Hepatocyte (in vitro differentiated cells): ENCODE results near the gene SLC2A4. TPM values are rescaled to one million over a fixed set of nuclear protein-coding genes. Genes with fewer than 3 reads are reported as not detected.

Experiments
- DNase-seq: peaks from one replicate; pipeline ENCODE4 v3.0.0-alpha.2; 2016; ENCODE audit warnings: low spot score
- H2AFZ ChIP-seq: fragments of 200-600 bp; sonication (generic); 2 replicates; pipeline ENCODE4 v1.6.0; 2016; ENCODE audit warnings: antibody characterized with exemption, mild to moderate bottlenecking
- H3K27ac ChIP-seq: fragments of 200-600 bp; sonication (generic); 2 replicates; pipeline ENCODE4 v1.5.1; 2016; ENCODE audit warnings: mild to moderate bottlenecking
- H3K27me3 ChIP-seq: fragments of 200-600 bp; sonication (generic); 2 replicates; pipeline ENCODE4 v1.6.1; 2016
- H3K36me3 ChIP-seq: fragments of 200-600 bp; sonication (generic); replicated peaks from 2 replicates; pipeline ENCODE4 v1.5.1; 2016; ENCODE audit warnings: low read depth; ENCODE audit not compliant: insufficient read depth
- H3K4me1 ChIP-seq: fragments of 200-600 bp; sonication (generic); 2 replicates; pipeline ENCODE4 v1.5.1; 2016; ENCODE audit warnings: mild to moderate bottlenecking, moderate library complexity; ENCODE audit not compliant: insufficient read depth
- H3K4me2 ChIP-seq: fragments of 200-600 bp; sonication (generic); 2 replicates; pipeline ENCODE4 v1.6.0; 2016
- H3K4me3 ChIP-seq: fragments of 200-600 bp; sonication (generic); 2 replicates; pipeline ENCODE4 v1.5.1; 2016; ENCODE audit warnings: mild to moderate bottlenecking
- H3K79me2 ChIP-seq: fragments of 200-600 bp; sonication (generic); 2 replicates; pipeline ENCODE4 v1.6.0; 2017; ENCODE audit warnings: mild to moderate bottlenecking
- H3K9me2 ChIP-seq: fragments of 200-600 bp; sonication (generic); replicated peaks from 2 replicates; pipeline ENCODE4 v1.6.0; 2017; ENCODE audit warnings: mild to moderate bottlenecking; ENCODE audit not compliant: insufficient read depth
- H3K9me3 ChIP-seq: fragments of 200-600 bp; sonication (generic); 2 replicates; pipeline ENCODE4 v1.5.1; 2016; ENCODE audit warnings: low read depth, mild to moderate bottlenecking
- H4K20me1 ChIP-seq: fragments of 200-600 bp; sonication (generic); 2 replicates; pipeline ENCODE4 v1.6.0; 2016; ENCODE audit warnings: mild to moderate bottlenecking; ENCODE audit not compliant: insufficient read depth, poor library complexity, severe bottlenecking
- EZH2 ChIP-seq: fragments of 200-600 bp; sonication (generic); IDR thresholded peaks from 2 replicates; pipeline ENCODE4 v1.6.1; 2016; ENCODE audit warnings: antibody characterized with exemption, mild to moderate bottlenecking, borderline replicate concordance
- EZH2phosphoT487 ChIP-seq: fragments of 200-600 bp; sonication (generic); IDR thresholded peaks from one replicate; pipeline ENCODE4 v1.6.1; 2018; ENCODE audit warnings: antibody characterized with exemption, mild to moderate bottlenecking, low read depth, moderate library complexity; ENCODE audit not compliant: unreplicated experiment, severe bottlenecking
- WGBS: methylation state at CpG from one replicate; pipeline ENCODE4 v1.1.6; 2016; ENCODE audit warnings: low lambda C conversion rate; ENCODE audit errors: missing lambda C conversion rate; 5-methylcytosine and 5-hydroxymethylcytosine counted together
- polyA plus RNA-seq: library from polyadenylated mRNA; unstranded; fragments of >200 nt; fragmentation: Nextera tagmentation; extraction: Ambion mirVana; gene quantifications from 2 replicates; pipeline ENCODE4 v1.2.1, GENCODE V29; 2016
- total RNA-seq: library from RNA; depleted of rRNA; stranded (reverse); fragments of >200 nt; gene quantifications from 2 replicates; pipeline ENCODE4 v1.2.3, GENCODE V29; 2014
- TF ChIP-seq, protein P1 (sequence below): fragments of 200-600 bp; sonication (generic); IDR thresholded peaks from 2 replicates; pipeline ENCODE4 v1.5.1; 2016; ENCODE audit warnings: antibody characterized with exemption, mild to moderate bottlenecking; ENCODE audit not compliant: poor library complexity

SLC2A4 gene
- total and polyA plus RNA-seq, 2 experiments from 2014 or later, result 0.42 to 1.6 TPM

DNA sequence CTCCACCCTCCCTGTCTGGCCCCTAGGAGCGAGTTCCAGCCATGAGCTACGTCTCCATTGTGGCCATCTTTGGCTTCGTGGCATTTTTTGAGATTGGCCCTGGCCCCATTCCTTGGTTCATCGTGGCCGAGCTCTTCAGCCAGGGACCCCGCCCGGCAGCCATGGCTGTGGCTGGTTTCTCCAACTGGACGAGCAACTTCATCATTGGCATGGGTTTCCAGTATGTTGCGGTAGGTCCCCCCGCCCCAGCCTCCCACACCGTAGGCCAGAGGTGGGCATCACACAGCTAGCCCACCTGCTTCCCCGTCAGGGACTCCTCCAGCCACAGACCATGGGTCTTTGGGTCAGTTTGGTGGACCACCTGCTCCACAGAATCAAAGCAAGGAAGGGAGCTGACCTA, 4.2 kb downstream of the SLC2A4 start:
- TF ChIP-seq EZH2phosphoT487, result no peak
- TF ChIP-seq, protein P1, sequence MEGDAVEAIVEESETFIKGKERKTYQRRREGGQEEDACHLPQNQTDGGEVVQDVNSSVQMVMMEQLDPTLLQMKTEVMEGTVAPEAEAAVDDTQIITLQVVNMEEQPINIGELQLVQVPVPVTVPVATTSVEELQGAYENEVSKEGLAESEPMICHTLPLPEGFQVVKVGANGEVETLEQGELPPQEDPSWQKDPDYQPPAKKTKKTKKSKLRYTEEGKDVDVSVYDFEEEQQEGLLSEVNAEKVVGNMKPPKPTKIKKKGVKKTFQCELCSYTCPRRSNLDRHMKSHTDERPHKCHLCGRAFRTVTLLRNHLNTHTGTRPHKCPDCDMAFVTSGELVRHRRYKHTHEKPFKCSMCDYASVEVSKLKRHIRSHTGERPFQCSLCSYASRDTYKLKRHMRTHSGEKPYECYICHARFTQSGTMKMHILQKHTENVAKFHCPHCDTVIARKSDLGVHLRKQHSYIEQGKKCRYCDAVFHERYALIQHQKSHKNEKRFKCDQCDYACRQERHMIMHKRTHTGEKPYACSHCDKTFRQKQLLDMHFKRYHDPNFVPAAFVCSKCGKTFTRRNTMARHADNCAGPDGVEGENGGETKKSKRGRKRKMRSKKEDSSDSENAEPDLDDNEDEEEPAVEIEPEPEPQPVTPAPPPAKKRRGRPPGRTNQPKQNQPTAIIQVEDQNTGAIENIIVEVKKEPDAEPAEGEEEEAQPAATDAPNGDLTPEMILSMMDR, result no peak
- TF ChIP-seq EZH2, result no peak
- Histone ChIP-seq H3K27me3 (peaks cover 4% of the 10 kb centered on the region), H3K79me2 (no peaks in the 10 kb centered on the region), H3K27ac (no peak overlapping the region), H3K4me1 (peaks cover 13% of the 10 kb centered on the region), H3K4me3 (no peak overlapping the region), H3K9me2 (no peaks in the 10 kb centered on the region), H3K4me2 (no peak overlapping the region), H2AFZ (no peak overlapping the region), H4K20me1 (no peaks in the 10 kb centered on the region), H3K9me3 (no peaks in the 10 kb centered on the region), H3K36me3 (no peaks in the 10 kb centered on the region)
- WGBS, result 98% methylated on average over 11 of the region's 12 CpGs
- no peak for DNase-seq

DNA sequence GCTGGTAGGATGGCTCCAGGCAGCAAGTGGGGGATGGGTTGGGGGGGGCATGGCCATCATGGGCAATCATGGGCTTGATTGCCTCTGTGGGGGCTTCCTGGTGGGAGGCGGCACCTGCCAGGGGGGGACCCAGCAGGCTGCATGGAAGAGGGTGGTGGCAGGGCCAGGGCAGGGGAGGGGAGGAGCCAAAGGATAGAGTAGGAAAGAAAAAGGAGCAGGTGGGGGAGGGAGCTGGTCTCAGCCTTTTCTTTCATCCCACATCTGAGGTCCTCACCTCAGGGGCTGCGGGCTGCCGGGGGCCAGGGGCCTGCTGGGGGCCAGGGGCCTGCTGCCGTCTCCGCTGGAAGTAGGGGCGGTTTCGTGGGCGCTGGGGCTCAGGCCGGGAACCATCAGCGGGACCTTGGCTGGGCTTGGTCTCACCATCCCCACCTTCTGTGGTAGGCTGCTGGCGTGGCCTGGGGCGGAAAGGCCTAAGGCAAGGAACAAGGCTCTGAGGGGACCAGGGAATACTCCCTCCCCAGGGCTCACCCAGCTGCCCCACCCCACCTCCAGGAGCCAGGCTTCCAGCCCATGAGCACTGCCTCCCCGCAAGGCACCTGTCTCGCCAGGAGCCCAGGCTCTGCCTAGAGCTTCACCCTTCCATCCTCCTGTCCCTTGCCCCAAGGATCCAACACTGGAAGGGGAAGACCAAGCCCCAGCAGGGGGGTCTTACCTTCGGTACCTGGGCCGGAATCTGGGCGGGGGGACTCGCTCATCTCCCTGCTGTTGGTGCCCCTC, 7.9 kb downstream of the SLC2A4 start:
- Histone ChIP-seq H3K9me2 (no peaks in the 10 kb centered on the region), H2AFZ (no peak overlapping the region), H3K4me3 (no peak overlapping the region), H3K27me3 (no peaks in the 10 kb centered on the region), H3K36me3 (no peaks in the 10 kb centered on the region), H3K4me2 (no peak overlapping the region), H3K79me2 (no peaks in the 10 kb centered on the region), H3K9me3 (no peaks in the 10 kb centered on the region), H3K4me1 (peaks cover 19% of the 10 kb centered on the region), H4K20me1 (no peaks in the 10 kb centered on the region), H3K27ac (no peak overlapping the region)
- TF ChIP-seq, protein P1, result no peak
- no peak for DNase-seq
- 97% methylated on average over 7 of the region's 18 CpGs for WGBS

DNA sequence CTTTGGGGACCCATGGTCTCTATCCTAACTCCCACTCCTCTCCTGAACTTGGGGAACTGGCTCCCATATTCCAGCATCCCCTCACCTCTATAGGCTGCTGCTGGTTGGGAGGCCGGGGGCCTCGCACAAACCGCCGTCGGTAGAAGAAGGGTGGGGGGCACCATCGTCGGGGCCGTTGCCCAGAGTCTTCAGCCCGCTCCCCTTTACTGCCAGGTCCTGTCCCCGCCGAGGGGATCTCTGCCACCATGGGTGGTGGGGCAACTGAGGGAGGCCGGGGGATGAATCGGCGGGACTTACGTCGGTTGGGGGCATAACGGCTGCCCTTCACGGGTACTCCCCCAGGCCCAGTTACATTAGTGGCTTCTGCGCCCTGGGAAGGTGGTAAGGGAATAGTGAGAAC, 8.6 kb downstream of the SLC2A4 start:
- Histone ChIP-seq H4K20me1 (no peaks in the 10 kb centered on the region), H3K9me3 (no peaks in the 10 kb centered on the region), H3K27ac (no peak overlapping the region), H3K27me3 (no peaks in the 10 kb centered on the region), H3K4me2 (no peak overlapping the region), H3K79me2 (no peaks in the 10 kb centered on the region), H2AFZ (no peak overlapping the region), H3K9me2 (no peaks in the 10 kb centered on the region), H3K36me3 (no peaks in the 10 kb centered on the region), H3K4me3 (no peak overlapping the region), H3K4me1 (peaks cover 24% of the 10 kb centered on the region)
- TF ChIP-seq EZH2phosphoT487 (no peak), EZH2 (no peak)
- TF ChIP-seq, protein P1, result no peak
- no peak for DNase-seq
- 96% methylated on average over 19 of the region's 19 CpGs for WGBS

DNA sequence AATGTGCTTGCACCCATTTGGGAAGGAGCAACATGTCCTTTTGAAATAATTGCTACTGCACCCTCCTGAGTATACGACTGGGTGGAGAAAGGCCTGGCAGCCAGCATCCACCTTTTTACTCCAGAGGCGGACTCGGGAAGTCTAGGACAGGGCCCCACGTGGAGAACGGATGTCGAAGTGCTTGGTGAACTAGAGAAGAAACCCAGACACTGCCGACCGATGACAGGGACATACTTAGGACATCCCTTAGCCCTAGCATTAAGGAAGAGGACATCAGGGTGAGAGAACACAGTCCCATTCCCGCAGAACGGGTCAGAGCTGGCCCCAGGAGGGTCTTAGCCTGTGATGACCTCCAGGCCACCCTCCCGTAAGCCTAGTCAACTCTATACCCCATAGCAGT, 9.2 kb downstream of the SLC2A4 start:
- no peak overlapping the region for H3K4me2 ChIP-seq
- no peaks in the 10 kb centered on the region for H3K36me3 ChIP-seq
- no peaks in the 10 kb centered on the region for H3K9me3 ChIP-seq
- no peaks in the 10 kb centered on the region for H3K79me2 ChIP-seq
- H3K27ac ChIP-seq, result no peak overlapping the region
- H3K4me1 ChIP-seq, result peaks cover 24% of the 10 kb centered on the region
- H3K9me2 ChIP-seq, result no peaks in the 10 kb centered on the region
- DNase-seq, result no peak
- H4K20me1 ChIP-seq, result no peaks in the 10 kb centered on the region
- no peak for TF ChIP-seq EZH2
- TF ChIP-seq, protein P1, result no peak
- no peak for TF ChIP-seq EZH2phosphoT487
- 79% methylated on average over 11 of the region's 11 CpGs for WGBS
- H3K4me3 ChIP-seq, result no peak overlapping the region
- no peaks in the 10 kb centered on the region for H3K27me3 ChIP-seq
- no peak overlapping the region for H2AFZ ChIP-seq
